ENCODE results near the gene COMTD1. TPM values are rescaled to one million over a fixed set of nuclear protein-coding genes. Genes with fewer than 3 reads are reported as not detected.

The COMTD1 gene
- total RNA-seq, 4 donors from 2014 or later = 32.4 to 69.8 (median 46.7) TPM

- peaks cover 9% of the 10 kb centered on the region for H3K27me3 ChIP-seq
- H3K27ac ChIP-seq = no peak overlapping the region
- no peak overlapping the region for H3K4me3 ChIP-seq
- peak in 1 of 2 donors; percentile 10 for DNase-seq (ENCODE audit: low spot score in 2 of 2)
- 72% methylated on average over 2 of the region's 2 CpGs for WGBS
- H3K4me1 ChIP-seq = peaks cover 17% of the 10 kb centered on the region
- H3K9me3 ChIP-seq = no peaks in the 10 kb centered on the region
- TF ChIP-seq CTCF (IDR thresholded peaks at IDR 0.05) (no peak), EP300 (IDR thresholded peaks at IDR 0.05) (no peak), POLR2A (IDR thresholded peaks at IDR 0.05) (no peak), POLR2AphosphoS5 (IDR thresholded peaks at IDR 0.05) (no peak)
- H3K36me3 ChIP-seq = no peaks in the 10 kb centered on the region
Measured at GRCh38 chr10:75280236-75280635, 44.5 kb upstream of the COMTD1 start.

- 78% methylated on average over 41 of the region's 46 CpGs for WGBS
- H3K36me3 ChIP-seq = no peaks in the 10 kb centered on the region
- no peaks in the 10 kb centered on the region for H3K9me3 ChIP-seq
- no peak overlapping the region for H3K27ac ChIP-seq
- H3K4me3 ChIP-seq = peak overlapping the region; percentile 31
- TF ChIP-seq POLR2A (IDR thresholded peaks at IDR 0.05) (no peak), CTCF (IDR thresholded peaks at IDR 0.05) (no peak), EP300 (IDR thresholded peaks at IDR 0.05) (no peak), POLR2AphosphoS5 (IDR thresholded peaks at IDR 0.05) (no peak)
- H3K4me1 ChIP-seq = no peaks in the 10 kb centered on the region
- peaks cover 5% of the 10 kb centered on the region for H3K27me3 ChIP-seq
- peak in 1 of 2 donors; percentile 32 for DNase-seq (ENCODE audit: low spot score in 2 of 2)
Measured at GRCh38 chr10:75276069-75276872, 40.5 kb upstream of the COMTD1 start.

GRCh38 chr10:75272896-75273295, 37.1 kb upstream of the COMTD1 start:
- Histone ChIP-seq H3K4me1 (no peaks in the 10 kb centered on the region), H3K36me3 (no peaks in the 10 kb centered on the region), H3K4me3 (no peak overlapping the region), H3K27me3 (no peaks in the 10 kb centered on the region), H3K9me3 (no peaks in the 10 kb centered on the region), H3K27ac (no peak overlapping the region)
- TF ChIP-seq CTCF (IDR thresholded peaks at IDR 0.05) = no peak
- TF ChIP-seq POLR2AphosphoS5 (IDR thresholded peaks at IDR 0.05) = no peak
- no peak for TF ChIP-seq EP300 (IDR thresholded peaks at IDR 0.05)
- TF ChIP-seq POLR2A (IDR thresholded peaks at IDR 0.05) = no peak
- 41% methylated on average over 5 of the region's 7 CpGs for WGBS
- DNase-seq (ENCODE audit: low spot score in 2 of 2) = no peak

- Histone ChIP-seq H3K9me3 (no peaks in the 10 kb centered on the region), H3K36me3 (no peaks in the 10 kb centered on the region), H3K4me3 (no peak overlapping the region), H3K27me3 (no peaks in the 10 kb centered on the region), H3K4me1 (no peaks in the 10 kb centered on the region), H3K27ac (no peak overlapping the region)
- DNase-seq (ENCODE audit: low spot score in 2 of 2) = no peak
- TF ChIP-seq POLR2AphosphoS5 (IDR thresholded peaks at IDR 0.05) (no peak), EP300 (IDR thresholded peaks at IDR 0.05) (no peak), CTCF (IDR thresholded peaks at IDR 0.05) (no peak), POLR2A (IDR thresholded peaks at IDR 0.05) (no peak)
- WGBS = 94% methylated on average over 5 of the region's 5 CpGs
Measured at GRCh38 chr10:75272094-75272493, 36.3 kb upstream of the COMTD1 start.

GRCh38 chr10:75269605-75270004, 33.8 kb upstream of the COMTD1 start:
- Histone ChIP-seq H3K4me1 (no peaks in the 10 kb centered on the region), H3K27me3 (no peaks in the 10 kb centered on the region), H3K36me3 (no peaks in the 10 kb centered on the region), H3K27ac (no peak overlapping the region), H3K4me3 (no peak overlapping the region), H3K9me3 (no peaks in the 10 kb centered on the region)
- no peak for TF ChIP-seq CTCF (IDR thresholded peaks at IDR 0.05)
- TF ChIP-seq EP300 (IDR thresholded peaks at IDR 0.05) = no peak
- TF ChIP-seq POLR2AphosphoS5 (IDR thresholded peaks at IDR 0.05) = no peak
- no peak for TF ChIP-seq POLR2A (IDR thresholded peaks at IDR 0.05)
- WGBS = 94% methylated on average over 5 of the region's 5 CpGs
- DNase-seq (ENCODE audit: low spot score in 2 of 2) = no peak
